HG03025 (cell line): ENCODE results near the gene KLHL2.
"Not testable (repeated sequence)": the region's sequence is repeated elsewhere in the genome, so short reads cannot be mapped to it uniquely, and the experiment has no call there.

Source experiments
- ATAC-seq: cut with Tn5 transposase; IDR thresholded peaks from one replicate; pipeline ENCODE4 v1.9.1; 2021; ENCODE audit warnings: mild to moderate bottlenecking, moderate library complexity; ENCODE audit not compliant: unreplicated experiment, low FRiP score

KLHL2 gene

DNA sequence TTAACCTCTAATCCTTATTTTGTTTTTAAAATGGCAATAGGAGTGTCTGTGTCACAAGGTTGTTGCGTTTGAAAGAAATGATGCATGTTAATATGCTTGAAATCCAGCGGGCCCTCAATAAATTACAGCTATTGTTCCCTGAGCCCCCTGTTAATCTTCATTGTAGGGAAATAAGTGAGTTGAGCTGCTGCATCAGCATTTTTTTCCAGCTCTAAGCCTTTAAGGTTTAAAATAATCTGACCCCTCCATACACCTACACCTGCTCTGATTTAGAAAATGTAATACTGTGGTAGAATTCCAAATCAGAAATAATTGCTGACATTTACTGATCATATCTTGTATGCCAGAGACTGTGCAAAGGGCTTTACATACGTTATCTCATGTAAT lies 117.5 kb downstream of the KLHL2 start:
- ATAC-seq = no peak

DNA sequence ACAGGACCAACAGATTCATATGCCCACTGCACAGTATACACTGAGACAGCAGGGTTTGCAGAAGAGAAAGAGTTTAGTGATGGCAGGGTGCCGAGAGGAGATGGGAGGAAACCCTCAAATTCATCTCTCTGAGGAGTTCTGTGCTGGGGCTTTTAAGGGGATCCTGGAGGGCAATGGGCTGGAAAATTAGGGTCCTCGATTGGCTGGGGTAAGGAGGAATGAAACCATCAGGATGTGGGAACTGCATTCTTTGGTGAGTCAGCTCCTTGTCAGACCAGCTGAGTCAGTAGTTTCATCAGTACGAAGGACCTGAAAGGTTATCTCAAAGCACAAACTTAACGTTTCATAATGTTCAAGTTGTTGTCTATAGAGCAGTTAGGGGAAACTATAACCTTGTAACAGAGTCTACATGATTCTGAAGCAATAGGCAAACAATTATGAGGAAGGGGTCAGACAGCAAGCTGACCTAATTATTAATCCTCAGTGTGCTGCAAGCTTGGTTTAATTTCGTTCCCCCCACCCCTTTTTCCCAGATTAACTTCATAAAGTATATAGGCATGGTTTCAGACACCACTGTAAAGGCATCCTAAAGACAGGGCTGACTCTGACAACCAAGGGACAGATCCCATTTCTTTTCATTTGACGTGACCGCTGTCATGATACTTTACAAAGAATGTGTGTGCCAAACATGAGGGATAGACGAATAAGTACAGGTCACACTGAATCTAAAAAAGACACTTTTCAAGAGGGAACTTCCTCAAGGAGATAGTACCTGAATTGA lies 118.6 kb downstream of the KLHL2 start:
- no peak for ATAC-seq

DNA sequence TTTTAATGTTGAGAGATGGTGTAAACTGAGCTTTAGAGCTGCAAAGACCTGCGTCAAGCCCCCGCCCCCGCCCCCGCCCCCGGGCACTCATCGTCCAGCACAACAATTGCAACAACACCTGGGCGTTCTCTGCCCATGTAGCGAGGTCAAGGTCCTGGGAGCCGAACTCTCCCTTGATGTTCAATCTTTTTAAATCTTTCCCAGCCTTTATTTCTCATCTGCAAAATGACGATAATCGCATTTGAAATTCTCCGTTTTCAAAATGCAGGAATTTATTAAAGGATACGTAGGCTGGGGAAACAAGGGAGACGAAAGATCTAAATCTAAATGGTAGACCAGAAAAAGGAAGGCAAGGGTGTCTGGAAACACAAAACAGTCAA lies 119.5 kb downstream of the KLHL2 start:
- no peak for ATAC-seq

DNA sequence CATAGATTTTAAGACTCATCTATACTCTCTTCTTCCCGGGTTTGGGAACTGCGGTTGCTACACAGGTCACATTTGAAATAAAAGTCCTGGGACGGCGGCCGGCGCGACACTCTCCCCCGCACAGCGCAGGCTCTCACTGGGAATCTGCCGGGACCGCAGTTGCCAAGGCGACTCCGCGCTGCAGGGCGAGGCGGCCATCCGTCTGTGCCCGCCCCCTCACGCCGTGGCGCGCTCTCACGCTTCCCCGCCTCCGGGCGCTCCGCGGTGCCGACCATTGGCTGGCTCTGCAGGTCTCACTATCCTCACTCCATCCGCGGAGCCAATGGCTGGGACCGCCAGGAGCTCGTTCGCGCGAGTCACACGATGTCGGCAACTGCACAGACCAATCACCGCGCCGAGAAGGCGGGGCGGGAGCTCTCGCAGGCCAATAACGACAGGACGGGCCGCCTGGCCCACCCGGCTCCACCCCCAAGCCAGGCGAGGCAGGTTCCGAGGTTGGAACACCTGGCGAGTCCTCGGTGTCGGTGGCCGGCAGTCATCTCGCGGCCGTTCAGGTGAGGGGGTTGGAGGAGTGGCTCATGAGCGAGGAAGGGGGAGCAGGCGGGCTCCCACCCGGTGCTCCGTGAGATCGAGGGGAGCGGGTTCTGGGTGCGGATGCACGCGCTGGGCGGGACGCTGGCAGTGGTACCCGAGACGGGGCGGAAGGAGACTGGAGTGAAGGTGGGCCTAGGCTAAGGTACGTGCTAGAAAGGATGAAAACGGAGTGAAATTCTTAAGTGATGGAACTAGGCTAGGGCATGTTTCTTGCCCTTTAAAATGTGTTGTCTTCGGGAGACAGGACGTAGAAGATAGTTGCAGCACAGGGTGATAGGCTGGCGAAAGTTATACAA lies 120.1 kb downstream of the KLHL2 start, which contains the start of gene MSMO1:
MSMO1 (plus strand) TSS at position 459 of the 890 bp plus-strand sequence. CDS start 5,702 bp downstream, outside the sequence.
- peak; percentile 99 for ATAC-seq

DNA sequence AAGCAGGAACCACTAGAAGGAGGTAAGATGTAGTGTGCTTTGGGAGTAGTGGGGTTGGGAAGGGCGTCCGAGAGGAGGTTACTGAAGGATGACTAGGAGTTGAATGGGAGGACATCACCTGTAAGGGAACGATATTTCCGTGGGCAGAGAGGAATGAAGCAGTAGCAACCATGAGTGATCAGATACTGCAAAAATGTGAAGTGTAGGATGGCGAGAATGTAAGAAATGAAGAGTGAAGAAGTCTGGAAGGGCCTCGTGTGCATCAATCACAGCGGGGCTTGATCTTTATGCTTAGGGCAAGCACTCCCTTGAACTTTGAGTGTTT lies 120.7 kb downstream of the KLHL2 start:
- ATAC-seq = no peak

DNA sequence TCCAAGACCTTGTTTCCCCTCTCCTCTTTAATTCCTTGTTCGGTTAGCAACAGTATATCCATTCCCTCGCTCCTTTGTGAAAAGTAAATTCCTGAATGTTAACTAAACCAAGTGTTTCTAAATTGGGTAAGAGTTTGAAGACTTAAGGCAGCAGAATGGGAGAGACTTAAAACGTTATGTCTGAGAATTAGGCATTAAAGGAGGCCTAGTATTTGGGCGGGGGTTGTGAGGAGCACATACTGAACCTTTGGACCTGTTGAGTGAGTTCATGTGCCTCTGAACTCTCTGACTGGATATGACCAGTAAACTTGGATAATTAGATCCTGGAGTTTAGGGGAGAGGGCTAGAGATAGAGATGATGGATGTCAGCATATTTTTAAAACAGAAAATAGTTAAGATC lies 121.3 kb downstream of the KLHL2 start:
- no peak for ATAC-seq

DNA sequence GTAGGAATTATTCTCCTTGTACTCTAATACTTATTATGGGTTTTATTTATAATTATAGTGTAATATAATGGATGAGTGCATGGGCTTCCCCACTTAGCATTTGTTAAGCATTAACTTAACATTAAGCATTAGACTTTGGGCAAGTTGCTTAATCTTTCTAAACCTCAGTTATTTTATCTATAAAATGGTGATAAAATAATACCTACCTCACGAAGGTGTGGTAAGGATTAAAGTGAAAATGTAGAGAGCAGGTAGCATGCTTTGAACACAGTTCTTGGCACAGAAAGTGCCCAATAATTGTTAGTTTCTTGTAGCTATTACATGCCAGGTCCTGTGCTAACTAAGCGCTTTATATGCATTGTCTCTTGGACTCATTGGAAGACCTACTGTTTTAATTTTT lies 122.7 kb downstream of the KLHL2 start:
- ATAC-seq = no peak

DNA sequence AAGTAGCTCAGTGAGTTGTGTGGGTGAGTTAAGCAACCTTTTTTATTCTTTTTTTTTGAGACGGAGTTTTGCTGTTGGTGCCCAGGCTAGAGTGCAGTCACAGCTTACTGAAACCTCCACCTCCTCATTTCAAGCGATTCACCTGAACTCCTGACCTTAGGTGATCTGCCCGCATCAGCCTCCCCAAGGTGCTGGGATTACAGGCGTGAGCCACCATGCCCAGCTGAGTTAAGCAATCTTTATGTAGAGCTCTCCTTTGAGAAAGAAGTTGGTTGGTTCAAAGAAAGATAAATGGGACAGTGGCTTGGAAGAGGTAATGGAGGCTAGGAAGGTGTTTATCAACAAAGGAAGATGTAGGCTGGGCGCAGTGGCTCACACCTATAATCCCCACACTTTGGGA lies 123.3 kb downstream of the KLHL2 start:
- ATAC-seq = no peak

DNA sequence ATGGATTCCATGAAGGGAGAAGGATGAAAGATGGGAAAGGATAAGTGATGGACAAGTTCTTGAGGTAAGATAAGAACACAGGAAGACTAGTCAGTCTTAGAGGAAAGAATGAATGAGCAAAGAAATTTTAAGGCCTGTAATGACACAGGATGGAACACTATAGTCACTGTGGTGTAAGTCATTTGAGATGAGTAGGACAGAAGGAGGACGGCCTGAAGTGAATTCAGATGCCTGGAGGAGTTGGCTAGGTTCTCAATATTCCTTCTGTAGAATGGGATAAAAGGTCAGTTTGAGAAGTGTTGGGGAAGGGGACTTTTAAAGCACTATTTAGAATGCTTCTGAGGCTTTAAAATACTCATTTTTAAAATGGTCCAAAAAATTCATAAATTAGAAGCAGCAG lies 124.0 kb downstream of the KLHL2 start:
- ATAC-seq = no peak

DNA sequence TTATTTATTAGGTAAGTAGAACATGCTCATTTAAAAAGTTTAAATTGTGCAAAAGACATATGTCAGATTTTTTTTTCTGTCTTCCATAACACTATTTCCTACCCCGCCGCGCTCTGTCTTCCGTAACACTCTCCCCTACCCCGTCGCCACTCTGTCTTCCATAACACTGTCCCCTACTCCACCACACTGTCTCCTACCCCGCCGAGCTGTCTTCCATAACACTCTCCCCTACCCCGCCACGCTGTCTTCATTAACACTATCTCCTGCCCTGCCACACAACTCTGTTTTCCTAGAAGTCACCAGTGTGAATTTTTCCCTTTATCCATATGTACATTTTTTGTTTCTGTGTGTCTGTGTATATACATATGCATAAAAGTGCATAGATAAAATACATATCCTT lies 124.5 kb downstream of the KLHL2 start:
- no peak for ATAC-seq

DNA sequence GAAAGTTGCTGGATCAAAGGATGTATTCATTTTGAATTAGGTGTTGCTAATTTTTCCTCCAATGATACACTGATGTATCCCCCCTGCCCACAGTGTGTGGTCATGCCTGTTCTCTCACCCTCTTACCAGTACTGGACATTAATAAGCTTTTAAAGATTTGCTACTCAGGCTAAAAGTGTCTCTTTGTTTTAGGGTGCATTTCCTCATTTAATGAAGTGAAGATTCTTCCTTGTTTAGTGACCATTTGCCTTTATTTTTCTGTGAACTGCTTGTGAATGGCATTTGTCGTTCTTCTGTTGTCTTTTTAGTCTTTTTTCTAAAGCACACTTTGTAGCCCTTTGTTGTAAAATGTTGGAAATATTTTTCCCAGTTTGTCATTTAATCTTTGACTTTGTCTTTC lies 125.1 kb downstream of the KLHL2 start:
- ATAC-seq = no peak

DNA sequence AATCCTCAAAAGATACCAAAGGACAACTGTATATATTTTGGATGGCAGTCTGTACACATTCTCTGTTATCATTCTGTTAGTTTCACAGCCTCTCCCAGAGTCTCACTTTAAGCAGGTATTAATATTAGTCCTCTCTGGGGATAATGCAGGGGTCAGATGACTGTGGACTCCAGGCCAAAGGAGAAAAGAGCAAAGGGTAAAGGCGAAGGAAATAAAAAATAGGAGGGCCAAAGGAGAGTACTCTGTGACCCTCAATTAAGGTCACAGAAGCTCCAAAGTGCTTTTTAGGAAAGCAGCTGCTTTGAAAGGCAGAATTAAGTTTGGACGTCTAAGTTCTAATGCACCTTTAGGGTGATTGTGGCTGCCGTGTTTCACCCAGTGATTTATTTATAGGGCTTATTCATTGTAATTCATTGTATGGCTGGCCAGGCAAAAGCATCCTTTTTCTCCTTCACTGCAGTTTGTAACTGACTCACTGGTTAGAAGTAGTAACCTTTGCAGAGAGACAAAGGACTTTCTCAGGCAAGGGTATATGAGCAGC lies 127.9 kb downstream of the KLHL2 start:
- ATAC-seq = no peak

DNA sequence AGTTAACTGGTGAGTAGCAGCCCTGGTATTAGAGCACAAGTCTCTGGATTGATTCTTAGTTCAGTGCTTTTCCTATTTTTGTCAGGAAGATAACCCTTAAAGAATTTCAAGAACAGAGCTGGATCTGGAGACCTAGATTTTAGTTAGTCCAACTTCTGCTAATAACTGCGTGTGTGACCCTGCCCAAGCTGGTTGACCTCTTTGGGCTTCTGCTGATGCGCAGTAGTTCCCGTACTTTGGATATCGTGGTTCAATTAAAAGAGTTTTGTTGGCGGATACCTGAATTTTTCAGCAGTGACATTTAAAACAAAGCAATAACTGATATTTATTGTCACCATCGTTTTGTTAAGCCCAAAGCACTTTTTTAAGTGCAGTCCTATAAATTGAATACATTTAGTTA lies 129.4 kb downstream of the KLHL2 start:
- ATAC-seq = no peak

DNA sequence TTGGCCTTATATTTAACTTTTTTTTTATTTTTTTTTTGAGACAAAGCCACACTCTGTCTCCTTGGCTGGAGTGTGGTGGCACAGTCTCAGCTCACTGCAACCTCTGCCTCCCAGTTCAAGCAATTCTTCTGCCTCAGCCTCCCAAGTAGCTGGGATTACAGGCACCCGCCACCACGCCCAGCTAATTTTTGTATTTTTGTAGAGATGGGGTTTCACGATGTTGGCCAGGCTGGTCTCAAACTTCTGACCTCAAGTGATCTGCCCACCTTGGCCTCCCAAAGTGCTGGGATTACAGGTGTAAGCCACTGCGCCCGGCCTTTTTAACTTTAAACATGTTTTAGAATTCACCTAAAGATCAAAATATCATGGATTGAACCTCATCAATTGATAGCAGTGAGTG lies 135.0 kb downstream of the KLHL2 start:
- not testable (repeated sequence) for ATAC-seq

DNA sequence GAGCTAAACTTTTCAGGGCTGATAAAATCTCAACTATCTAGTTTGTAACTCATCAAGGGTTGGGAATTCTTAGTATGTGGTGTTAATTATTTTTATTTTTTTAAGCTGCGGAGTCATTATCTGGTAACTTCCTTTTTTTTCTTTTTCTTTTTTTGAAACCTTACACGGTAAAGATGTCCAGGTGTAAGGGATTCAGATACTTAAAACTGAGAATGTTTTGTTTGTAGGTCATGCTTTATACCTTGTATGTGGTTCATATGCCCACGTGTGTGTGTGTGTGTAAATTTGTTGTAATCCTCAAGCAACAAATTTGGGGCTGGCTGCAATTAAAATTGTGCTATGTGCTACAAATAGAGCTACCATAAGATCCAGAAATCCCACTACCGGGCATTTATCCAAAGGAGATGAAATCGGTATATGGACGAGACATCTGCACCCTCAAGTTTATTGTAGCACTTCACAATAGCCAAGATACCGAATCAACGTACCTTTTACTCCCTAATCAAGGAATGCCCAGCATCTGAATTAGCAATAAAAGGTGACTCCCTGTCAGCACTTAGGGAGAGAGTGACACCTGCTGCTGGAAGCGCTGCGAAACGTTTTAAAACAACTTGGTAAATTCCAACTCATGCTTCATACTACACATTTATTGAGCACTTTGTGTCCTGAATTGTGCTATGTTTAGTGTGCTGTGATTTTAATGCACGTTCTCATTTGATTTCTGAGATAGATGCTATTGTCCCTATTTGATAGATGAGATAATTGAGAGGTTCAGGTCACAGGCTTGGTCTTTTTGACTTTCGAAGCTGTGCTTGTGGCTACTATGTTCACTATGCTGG lies 136.2 kb downstream of the KLHL2 start:
- ATAC-seq = no peak

DNA sequence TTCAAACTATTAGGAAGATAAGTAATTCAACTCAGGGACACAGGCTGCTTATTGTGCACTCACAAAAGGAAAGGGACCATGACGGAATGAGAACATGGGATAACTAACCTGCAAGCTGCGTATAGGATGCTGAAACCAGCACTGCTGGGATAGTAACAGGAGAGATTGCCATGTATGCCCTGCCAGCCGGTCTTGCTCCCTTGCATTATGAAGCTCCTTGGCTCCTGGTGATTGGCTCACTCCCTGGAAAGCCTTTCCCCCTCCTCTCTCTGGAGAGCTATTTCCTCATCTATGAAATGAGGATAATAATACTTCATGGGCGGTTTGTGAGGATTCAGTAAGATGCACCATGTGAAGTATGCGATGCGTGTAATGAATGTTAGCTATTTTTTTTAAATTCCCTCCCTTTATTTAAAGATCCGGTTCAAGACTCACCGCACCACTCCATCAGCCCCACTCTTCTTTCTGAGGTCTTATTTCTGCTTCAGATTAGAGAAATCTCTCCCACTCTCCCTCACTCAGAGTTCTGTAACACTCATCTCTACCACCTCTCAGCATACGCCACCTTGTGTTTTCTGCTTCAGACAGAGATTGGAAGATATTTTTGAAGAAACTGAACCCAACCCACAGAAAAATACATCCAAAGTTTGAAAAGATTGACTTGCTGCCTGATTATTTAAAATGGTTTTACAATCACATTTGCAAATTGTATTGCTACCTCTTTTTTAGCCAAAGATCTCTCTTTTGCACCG lies 138.5 kb downstream of the KLHL2 start:
- no peak for ATAC-seq

DNA sequence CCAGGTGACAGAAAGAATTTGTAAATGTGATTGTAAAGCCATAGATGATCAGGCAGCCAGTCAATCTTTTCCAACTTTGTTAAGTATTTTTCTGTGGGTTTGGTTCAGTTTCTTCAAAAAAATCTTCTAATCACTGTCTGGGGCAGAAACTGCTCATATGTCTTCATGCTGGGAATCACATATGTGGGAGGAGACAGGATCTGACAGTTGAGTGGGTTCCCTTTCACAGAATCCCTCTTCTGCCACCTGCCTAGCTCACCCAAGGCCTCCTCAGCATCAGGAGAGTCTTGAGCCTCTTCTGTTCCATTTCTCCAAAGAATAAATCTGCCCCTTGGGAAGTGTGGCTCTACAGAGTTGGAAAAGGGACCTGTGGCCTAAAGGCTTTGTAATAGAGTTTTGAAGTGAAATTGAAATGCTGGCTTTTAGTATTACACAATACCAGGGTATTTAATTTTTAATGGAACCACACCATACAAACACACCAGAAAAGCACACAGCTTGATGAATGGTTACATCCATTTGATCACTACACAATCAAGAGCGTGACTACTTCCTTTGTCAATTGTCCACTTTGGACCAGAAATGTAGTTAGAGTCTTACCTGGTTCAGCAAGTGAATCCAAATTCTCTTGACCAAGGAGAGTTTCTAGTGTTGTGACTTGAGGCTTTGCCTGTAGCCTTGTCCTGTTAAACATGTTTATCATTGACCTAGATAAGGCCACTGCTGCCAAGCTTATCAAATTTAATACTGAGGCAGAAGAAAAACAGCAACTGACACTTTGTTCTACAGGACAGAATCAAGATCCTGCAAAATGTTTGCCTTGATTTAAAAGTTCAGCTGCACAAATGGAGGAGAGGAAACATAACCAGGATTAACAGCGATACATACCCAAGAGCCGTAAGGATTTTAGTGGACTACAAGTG lies 140.5 kb downstream of the KLHL2 start:
- ATAC-seq = no peak

DNA sequence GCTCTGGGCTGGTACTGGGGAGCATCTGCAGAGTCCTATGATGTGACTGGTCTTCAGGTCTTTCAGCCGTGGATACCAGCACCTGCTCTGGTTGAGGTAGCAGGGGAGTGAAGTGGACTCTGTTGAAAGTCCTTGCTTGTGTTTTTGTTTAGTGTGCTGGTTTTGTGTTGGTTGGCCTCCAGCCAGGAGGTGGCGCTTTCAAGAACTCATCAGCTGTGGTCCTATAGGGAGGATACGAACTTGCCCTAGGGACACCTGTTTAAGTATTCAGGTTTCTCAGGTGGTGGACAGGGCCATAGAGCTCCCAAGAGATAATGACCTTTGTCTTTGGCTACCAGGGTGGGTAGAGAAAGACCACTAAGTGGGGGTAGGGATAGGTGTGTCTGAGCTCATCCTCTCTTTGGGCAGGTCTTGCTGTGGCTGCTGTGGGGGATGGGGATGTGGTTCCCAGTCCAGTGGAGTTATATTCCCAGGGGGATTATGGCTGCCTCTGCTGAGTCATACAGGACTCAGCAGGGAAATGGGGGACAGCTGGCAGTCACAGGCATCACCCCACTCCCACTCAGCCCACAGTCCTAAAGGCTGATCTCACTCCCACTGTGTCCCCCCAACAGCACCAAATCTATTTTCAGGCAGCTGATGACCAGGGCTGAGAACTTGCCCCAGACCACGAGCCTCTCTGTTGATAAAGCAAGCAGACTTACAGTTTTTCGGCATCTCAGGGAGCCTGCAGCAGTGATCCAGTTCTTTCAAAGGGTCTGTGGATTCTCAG lies 144.2 kb downstream of the KLHL2 start:
- ATAC-seq = no peak
